SK-N-SH treated with all-trans-retinoic acid at 6 μM for 48 hours (cell line): ENCODE data around the gene TGFB2.

Source experiments
- ARNTL ChIP-seq: fragments of 450-650 bp; formaldehyde crosslinking; IDR thresholded peaks from 2 replicates; pipeline ENCODE4 v1.5.0; 2020; ENCODE audit warnings: low read depth, mild to moderate bottlenecking, moderate library complexity, borderline replicate concordance
- CREB5 ChIP-seq: fragments of 250-450 bp; sonication (Bioruptor Pico); IDR thresholded peaks from 2 replicates; pipeline ENCODE4 v1.5.1; 2020; ENCODE audit warnings: low read depth, mild to moderate bottlenecking, moderate library complexity
- ISL1 ChIP-seq: fragments of 250-450 bp; sonication (Bioruptor Pico); IDR thresholded peaks from 2 replicates; pipeline ENCODE4 v2.1.2; 2022; ENCODE audit warnings: mild to moderate bottlenecking, moderate library complexity
- PATZ1 ChIP-seq: fragments of 250-450 bp; sonication (Bioruptor Pico); IDR thresholded peaks from 2 replicates; pipeline ENCODE4 v1.8.0; 2020; ENCODE audit warnings: mild to moderate bottlenecking, moderate library complexity, borderline replicate concordance
- ZC3H10 ChIP-seq: fragments of 250-450 bp; sonication (Bioruptor Pico); IDR thresholded peaks from 2 replicates; pipeline ENCODE4 v1.5.1; 2021; ENCODE audit warnings: mild to moderate bottlenecking, moderate library complexity

GRCh38 chr1:218412171-218412570 is 67.0 kb downstream of the TGFB2 start:
- TF ChIP-seq CREB5 (CRISPR knock-in tag) (no peak), ARNTL (CRISPR knock-in tag) (no peak), PATZ1 (no peak), ISL1 (CRISPR knock-in tag) (no peak), ZC3H10 (CRISPR knock-in tag) (no peak)
